GM06990 (cell line): ENCODE data around the gene SMC3.
"Not testable (repeated sequence)": the region's sequence is repeated elsewhere in the genome, so short reads cannot be mapped to it uniquely, and the experiment has no call there.

Source experiments
- DNase-seq: peaks from one replicate; pipeline ENCODE4 v3.0.0-alpha.2; 2011; ENCODE audit not compliant: insufficient read length; ENCODE audit errors: extremely low read depth
- H3K27me3 ChIP-seq: replicated peaks from 2 replicates; pipeline ENCODE4 v1.6.0; 2011; ENCODE audit warnings: low read length; ENCODE audit not compliant: control insufficient read depth, insufficient read depth
- H3K36me3 ChIP-seq: 2 replicates; pipeline ENCODE4 v1.5.1; 2011; ENCODE audit warnings: low read length; ENCODE audit not compliant: control insufficient read depth, insufficient read depth
- H3K4me3 ChIP-seq: replicated peaks from 2 replicates; pipeline ENCODE4 v1.5.1; 2011; ENCODE audit warnings: low read depth, mild to moderate bottlenecking, control low read depth, low read length
- CTCF ChIP-seq: IDR thresholded peaks from 2 replicates; pipeline ENCODE4 v1.5.1; 2011; ENCODE audit warnings: low read length, control low read depth, mild to moderate bottlenecking, inconsistent platforms; ENCODE audit not compliant: insufficient read depth, poor library complexity, severe bottlenecking

SMC3 gene

GRCh38 chr10:110530131-110530831 is 37.2 kb upstream of the SMC3 start:
- Histone ChIP-seq H3K4me3 (no peak overlapping the region), H3K36me3 (no peaks in the 10 kb centered on the region), H3K27me3 (no peaks in the 10 kb centered on the region)
- TF ChIP-seq CTCF = no peak
- no peak for DNase-seq

DNA sequence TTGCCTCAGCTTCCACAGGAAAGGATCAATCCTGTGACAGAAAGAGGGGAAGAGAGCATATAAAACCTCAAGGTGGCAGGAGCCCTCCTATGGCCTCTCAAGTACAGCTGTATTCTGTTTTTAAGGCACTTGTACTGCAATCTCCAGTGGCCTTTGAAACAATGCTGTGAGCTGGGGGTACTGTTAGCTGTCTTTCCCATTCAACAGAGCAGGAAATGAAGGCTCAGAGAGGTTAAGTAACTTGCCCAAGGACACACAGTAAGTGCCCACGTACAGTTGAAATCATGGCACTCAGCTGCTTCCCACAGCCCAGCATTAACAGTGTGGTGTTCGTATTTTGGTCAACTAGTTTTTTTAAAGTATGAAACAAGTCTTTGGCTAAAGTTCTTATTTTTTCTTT is 35.8 kb upstream of the SMC3 start:
- Histone ChIP-seq H3K27me3 (no peaks in the 10 kb centered on the region), H3K36me3 (no peaks in the 10 kb centered on the region), H3K4me3 (no peak overlapping the region)
- DNase-seq = no peak
- TF ChIP-seq CTCF = no peak

DNA sequence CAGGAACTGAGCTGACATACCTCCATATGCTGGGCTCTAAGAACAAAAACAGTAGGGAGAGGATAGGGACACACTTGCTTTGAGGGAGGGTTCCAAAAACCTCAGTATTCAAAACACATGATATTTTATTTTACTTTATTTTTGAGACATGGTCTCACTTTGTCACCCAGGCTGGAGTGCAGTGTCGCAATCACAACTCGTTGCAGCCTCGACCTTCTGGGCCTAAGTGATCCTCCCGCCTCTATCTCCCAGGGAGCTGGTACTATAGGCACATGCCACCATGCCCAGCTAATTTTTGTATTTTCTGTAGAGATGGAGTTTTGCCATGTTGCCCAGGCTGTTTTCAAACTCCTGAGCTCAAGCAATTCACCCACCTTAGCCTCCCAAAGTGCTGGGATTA is 34.9 kb upstream of the SMC3 start:
- not testable (repeated sequence) for H3K36me3 ChIP-seq, H3K4me3 ChIP-seq, H3K27me3 ChIP-seq, DNase-seq

- DNase-seq = no peak
- H3K36me3 ChIP-seq = no peaks in the 10 kb centered on the region
- no peak overlapping the region for H3K4me3 ChIP-seq
- H3K27me3 ChIP-seq = no peaks in the 10 kb centered on the region
- no peak for TF ChIP-seq CTCF
Measured at GRCh38 chr10:110533149-110533548, 34.3 kb upstream of the SMC3 start.

DNA sequence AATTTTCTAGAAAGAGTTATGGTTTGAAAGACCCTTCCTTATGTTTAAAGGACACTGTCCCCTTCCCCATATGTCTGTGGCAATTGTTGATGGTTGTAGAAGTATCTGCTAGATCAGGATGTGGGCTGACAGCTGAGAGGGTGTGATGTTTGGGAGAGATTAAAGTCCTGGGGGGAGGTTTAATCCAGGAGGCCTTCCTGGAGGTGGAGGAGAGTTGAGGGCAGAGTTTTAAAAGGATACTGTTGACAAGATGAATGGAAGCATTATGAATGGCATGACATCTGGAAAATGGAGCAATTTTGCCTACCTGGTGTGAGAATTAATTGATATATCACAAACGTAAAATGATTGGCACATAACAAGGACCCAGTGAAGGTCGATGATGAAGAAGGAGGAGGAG is 32.9 kb upstream of the SMC3 start:
- no peak for TF ChIP-seq CTCF
- no peak overlapping the region for H3K4me3 ChIP-seq
- DNase-seq = no peak
- no peaks in the 10 kb centered on the region for H3K27me3 ChIP-seq
- H3K36me3 ChIP-seq = no peaks in the 10 kb centered on the region

- Histone ChIP-seq H3K27me3 (no peaks in the 10 kb centered on the region), H3K36me3 (no peaks in the 10 kb centered on the region), H3K4me3 (no peak overlapping the region)
- DNase-seq = peak; percentile 79
- peak; percentile 45 for TF ChIP-seq CTCF
Measured at GRCh38 chr10:110535958-110536891, 31.3 kb upstream of the SMC3 start.
